B cell (primary cell): ENCODE measurements around the gene EIF3L. TPM values are rescaled to one million over a fixed set of nuclear protein-coding genes. Genes with fewer than 3 reads are reported as not detected.

Source experiments
- ATAC-seq: fragments of 200-7000 bp; cut with Tn5 transposase; one replicate; pipeline ENCODE4 v1.10.0; 2021; ENCODE audit warnings: low read depth, mild to moderate bottlenecking, moderate number of reproducible peaks, moderate library complexity
- CTCF ChIA-PET: fragments of 350-600 bp; sonication (Branson Sonifier 250); formaldehyde crosslinking; loops from one replicate; lab custom pipeline; 2021; ENCODE audit warnings: antibody characterized with exemption, inconsistent platforms; lab: Charles Lee
- POLR2A ChIA-PET: fragments of 350-600 bp; sonication (Branson Sonifier 250); formaldehyde crosslinking; loops from one replicate; lab custom pipeline; 2021; ENCODE audit warnings: antibody characterized with exemption; lab: Charles Lee
- DNase-seq: peaks from one replicate; pipeline ENCODE4 v3.0.0; 2013
- H2AFZ ChIP-seq: 2 replicates; pipeline ENCODE4 v1.6.1; 2012; ENCODE audit warnings: mild to moderate bottlenecking, low read depth, low read length; ENCODE audit not compliant: insufficient read depth, poor library complexity, severe bottlenecking
- H3K27ac ChIP-seq, 2 donors: 1 replicate in 1 of 2; 2 replicates in 1 of 2; pipeline ENCODE4 v1.5.1; 2012 to 2013; ENCODE audit warnings: low read length in 2 of 2, mild to moderate bottlenecking in 2 of 2, moderate library complexity in 1 of 2
- H3K27me3 ChIP-seq, 4 experiments: fragments of 200-600 bp in 1 of 4; sonication (generic) in 1 of 4; replicated peaks in 1 of 4; 1 replicate in 2 of 4; 2 replicates in 2 of 4; pipeline versions ENCODE4 v1.6.1 to v1.7.0; 2013 to 2016; ENCODE audit warnings: low read length in 3 of 4, mild to moderate bottlenecking in 2 of 4, mixed read lengths in 1 of 4, moderate library complexity in 1 of 4; ENCODE audit not compliant: insufficient read depth in 4 of 4, control insufficient read depth in 3 of 4; ENCODE audit errors: control extremely low read depth in 1 of 4
- H3K36me3 ChIP-seq, 2 experiments: replicated peaks in 1 of 2; 1 replicate in 1 of 2; 2 replicates in 1 of 2; pipeline versions ENCODE4 v1.6.1 to v1.7.1; 2013; ENCODE audit warnings: low read length in 1 of 2; ENCODE audit not compliant: insufficient read depth in 2 of 2, control insufficient read depth in 1 of 2; ENCODE audit errors: control extremely low read depth in 1 of 2, extremely low read depth in 1 of 2
- H3K4me1 ChIP-seq, 2 donors: fragments of 200-600 bp in 1 of 2; sonication (generic) in 1 of 2; 1 replicate in 1 of 2; 2 replicates in 1 of 2; pipeline versions ENCODE4 v1.5.1 to v1.6.1; 2013 to 2017; ENCODE audit warnings: low read length in 2 of 2; ENCODE audit not compliant: control insufficient read depth in 2 of 2, insufficient read depth in 2 of 2
- H3K4me2 ChIP-seq: replicated peaks from 2 replicates; pipeline ENCODE3; 2012; ENCODE audit warnings: mild to moderate bottlenecking, low read depth, low read length; ENCODE audit not compliant: poor library complexity, severe bottlenecking
- H3K4me3 ChIP-seq, 5 experiments: fragments of 200-600 bp in 1 of 5; sonication (generic) in 1 of 5; 1 replicate in 3 of 5; 2 replicates in 2 of 5; pipeline versions ENCODE4 v1.5.1 to v1.7.0; 2011 to 2016; ENCODE audit warnings: low read length in 4 of 5, mild to moderate bottlenecking in 4 of 5, low read depth in 2 of 5, control low read depth in 1 of 5, moderate library complexity in 1 of 5; ENCODE audit not compliant: insufficient read depth in 1 of 5; ENCODE audit errors: control extremely low read depth in 1 of 5, extremely low read depth in 1 of 5
- H3K79me2 ChIP-seq: fragments of 200-600 bp; sonication (generic); one replicate; pipeline ENCODE4 v1.6.0; 2016; ENCODE audit warnings: low read length; ENCODE audit not compliant: control insufficient read depth, insufficient read depth
- H3K9ac ChIP-seq: fragments of 200-600 bp; sonication (generic); 2 replicates; pipeline ENCODE4 v1.6.1; 2017; ENCODE audit warnings: mild to moderate bottlenecking, low read length, moderate library complexity
- H3K9me3 ChIP-seq, 3 donors: one replicate each; pipeline versions ENCODE4 v1.6.1 to v1.7.1; 2013; ENCODE audit warnings: low read length in 2 of 3; ENCODE audit not compliant: control insufficient read depth in 2 of 3, insufficient read depth in 1 of 3; ENCODE audit errors: control extremely low read depth in 1 of 3
- H4K20me1 ChIP-seq: 2 replicates; pipeline ENCODE4 v1.6.0; 2012; ENCODE audit warnings: mild to moderate bottlenecking, low read length; ENCODE audit not compliant: insufficient read depth, control insufficient read depth, poor library complexity, severe bottlenecking
- H3K27ac Mint-ChIP-seq: one replicate; pipeline ENCODE4 v1.8.0; 2021; ENCODE audit warnings: mixed read lengths
- H3K27me3 Mint-ChIP-seq: one replicate; pipeline ENCODE4 v1.8.0; 2021; ENCODE audit warnings: mixed read lengths
- H3K4me1 Mint-ChIP-seq: one replicate; pipeline ENCODE4 v1.8.0; 2021; ENCODE audit warnings: mixed read lengths
- H3K4me3 Mint-ChIP-seq: one replicate; pipeline ENCODE4 v1.8.0; 2021; ENCODE audit warnings: mixed read lengths
- H3K9me3 Mint-ChIP-seq: one replicate; pipeline ENCODE4 v1.8.0; 2022; ENCODE audit warnings: mixed read lengths; ENCODE audit not compliant: insufficient read depth
- EZH2 ChIP-seq: IDR thresholded peaks from 2 replicates; pipeline ENCODE4 v1.6.1; 2012; ENCODE audit warnings: borderline replicate concordance, low read depth, mild to moderate bottlenecking, moderate library complexity, low read length; ENCODE audit not compliant: insufficient read depth, poor library complexity, severe bottlenecking
- WGBS: methylation state at CpG from one replicate; pipeline ENCODE4 v1.1.5; 2013; ENCODE audit warnings: missing lambda C conversion rate; ENCODE audit not compliant: insufficient coverage; 5-methylcytosine and 5-hydroxymethylcytosine counted together
- intact Hi-C: fragments of 100-400 bp; cut with micrococcal nuclease; formaldehyde crosslinking; loops from one replicate; pipeline ENCODE4 v1.10.0; 2022
- polyA plus RNA-seq: library from polyadenylated mRNA; depleted of rRNA; stranded (reverse); fragments of >200 nt; gene quantifications from 2 replicates; pipeline ENCODE4 v1.2.3, GENCODE V29; 2012
- total RNA-seq, 2 donors: library from RNA; stranded (reverse); fragments of 120-200 nt in 1 of 2; gene quantifications; 1 replicate in 1 of 2; 2 replicates in 1 of 2; pipeline versions ENCODE4 v1.2.3 to v1.2.4, GENCODE V29; 2013 to 2022
- TF ChIP-seq, protein P1 (sequence below): fragments of 200-600 bp; IDR thresholded peaks from one replicate; pipeline ENCODE4 v1.8.0; 2022; ENCODE audit warnings: antibody characterized with exemption, mild to moderate bottlenecking

Gene EIF3L
- total and polyA plus RNA-seq, 2 donors (not counting 1 experiment from before 2014, with no cell fraction given): 430 to 560 TPM

DNA sequence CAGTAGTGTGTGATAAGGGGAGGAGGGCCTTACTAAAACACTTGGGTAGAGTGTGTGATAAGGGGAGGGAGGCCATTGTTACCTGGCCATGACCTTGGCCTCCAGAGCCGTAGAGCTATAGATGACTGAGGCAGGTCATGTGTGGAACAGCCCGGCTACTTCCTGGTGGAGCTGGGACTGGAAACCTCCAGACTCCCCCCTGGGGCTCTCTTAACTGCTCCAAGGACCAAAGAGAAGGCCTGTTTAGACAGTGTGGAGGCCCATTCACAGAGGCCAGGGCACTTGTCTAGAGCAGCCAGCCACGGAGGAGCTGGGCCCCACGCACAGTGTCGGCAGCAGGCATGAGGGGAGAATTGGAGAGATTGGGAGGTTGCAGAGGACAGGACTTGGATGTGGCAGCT is 44.4 kb downstream of the EIF3L start:
- Histone ChIP-seq H3K9ac (no peak overlapping the region), H3K27me3 (no peaks in the 10 kb centered on the region), H2AFZ (no peak overlapping the region), H3K4me2 (no peak overlapping the region), H3K27ac (no peak overlapping the region), H3K4me3 (no peak overlapping the region), H3K36me3 (peaks cover 2 to 19% of the 10 kb centered on the region in 2 experiments), H3K79me2 (no peaks in the 10 kb centered on the region), H3K9me3 (no peaks in the 10 kb centered on the region), H4K20me1 (no peaks in the 10 kb centered on the region), H3K4me1 (peaks cover 11 to 19% of the 10 kb centered on the region in 2 donors)
- no peak for DNase-seq
- H3K4me3 Mint-ChIP-seq: no peak overlapping the region
- CTCF ChIA-PET: interaction anchor here (1.8 kb wide), 1 partner anchor 30 kb away, joined by 8 read pairs; no protein-coding TSS in a partner anchor
- H3K9me3 Mint-ChIP-seq: no peaks in the 10 kb centered on the region
- intact Hi-C loops: no loop called here
- no peak for ATAC-seq
- POLR2A ChIA-PET: interaction anchor here (0.9 kb wide), 1 partner anchor 12 kb away, joined by 9 read pairs; no protein-coding TSS in a partner anchor
- no peaks in the 10 kb centered on the region for H3K27me3 Mint-ChIP-seq
- peaks cover 10% of the 10 kb centered on the region for H3K4me1 Mint-ChIP-seq
- WGBS: 85% methylated on average over 5 of the region's 5 CpGs
- TF ChIP-seq, protein P1, sequence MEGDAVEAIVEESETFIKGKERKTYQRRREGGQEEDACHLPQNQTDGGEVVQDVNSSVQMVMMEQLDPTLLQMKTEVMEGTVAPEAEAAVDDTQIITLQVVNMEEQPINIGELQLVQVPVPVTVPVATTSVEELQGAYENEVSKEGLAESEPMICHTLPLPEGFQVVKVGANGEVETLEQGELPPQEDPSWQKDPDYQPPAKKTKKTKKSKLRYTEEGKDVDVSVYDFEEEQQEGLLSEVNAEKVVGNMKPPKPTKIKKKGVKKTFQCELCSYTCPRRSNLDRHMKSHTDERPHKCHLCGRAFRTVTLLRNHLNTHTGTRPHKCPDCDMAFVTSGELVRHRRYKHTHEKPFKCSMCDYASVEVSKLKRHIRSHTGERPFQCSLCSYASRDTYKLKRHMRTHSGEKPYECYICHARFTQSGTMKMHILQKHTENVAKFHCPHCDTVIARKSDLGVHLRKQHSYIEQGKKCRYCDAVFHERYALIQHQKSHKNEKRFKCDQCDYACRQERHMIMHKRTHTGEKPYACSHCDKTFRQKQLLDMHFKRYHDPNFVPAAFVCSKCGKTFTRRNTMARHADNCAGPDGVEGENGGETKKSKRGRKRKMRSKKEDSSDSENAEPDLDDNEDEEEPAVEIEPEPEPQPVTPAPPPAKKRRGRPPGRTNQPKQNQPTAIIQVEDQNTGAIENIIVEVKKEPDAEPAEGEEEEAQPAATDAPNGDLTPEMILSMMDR: no peak
- no peak for TF ChIP-seq EZH2
- H3K27ac Mint-ChIP-seq: peak overlapping the region; percentile 18

DNA sequence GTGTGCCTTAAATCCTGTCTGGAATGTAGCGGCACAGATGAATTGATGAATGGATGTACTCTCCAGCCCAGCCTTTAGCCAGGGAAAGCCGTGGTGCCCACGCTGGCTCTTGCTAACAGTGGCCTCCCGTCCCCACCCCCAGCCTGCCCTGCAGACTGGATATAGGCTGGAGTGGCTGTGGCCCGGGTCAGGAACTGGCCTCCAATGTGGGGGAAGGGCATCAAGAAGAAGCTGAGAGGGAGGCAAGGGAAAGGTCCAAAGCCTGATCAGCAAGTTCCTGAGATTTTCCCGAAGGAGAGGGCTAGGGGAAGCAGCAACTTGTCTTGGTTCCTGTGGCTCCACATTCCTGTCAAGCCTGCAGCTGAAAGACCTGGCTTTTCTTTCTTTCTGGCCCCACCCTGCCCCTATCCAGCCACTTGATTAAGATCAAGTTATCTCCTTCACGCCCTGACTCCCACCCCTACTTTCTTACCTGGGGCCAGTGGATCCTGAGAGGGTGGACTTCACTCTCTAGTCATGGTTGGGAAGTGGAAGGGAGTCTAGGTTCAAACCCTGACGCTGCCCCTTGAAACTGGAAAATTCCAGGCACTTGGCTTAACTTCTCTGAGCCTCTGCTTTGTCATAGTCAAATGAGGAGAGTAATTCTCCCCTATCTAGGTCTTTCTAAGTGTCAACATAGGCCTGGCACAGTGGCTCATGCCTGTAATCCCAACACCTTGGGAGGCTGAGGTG is 45.9 kb downstream of the EIF3L start:
- Histone ChIP-seq H3K4me1 (peaks cover 11 to 19% of the 10 kb centered on the region in 2 donors), H3K9me3 (no peaks in the 10 kb centered on the region), H3K4me3 (no peak overlapping the region), H3K9ac (no peak overlapping the region), H3K79me2 (no peaks in the 10 kb centered on the region), H3K27me3 (no peaks in the 10 kb centered on the region), H2AFZ (no peak overlapping the region), H4K20me1 (no peaks in the 10 kb centered on the region), H3K36me3 (peaks cover 0 to 9% of the 10 kb centered on the region in 2 experiments), H3K4me2 (peak overlapping the region; percentile 10), H3K27ac (no peak overlapping the region)
- ChIA-PET POLR2A (no interaction called here), CTCF (interaction anchor here (0.6 kb wide), 1 partner anchor 30 kb away, joined by 3 read pairs; no protein-coding TSS in a partner anchor)
- WGBS: 89% methylated on average over 6 of the region's 8 CpGs
- peaks cover 10% of the 10 kb centered on the region for H3K4me1 Mint-ChIP-seq
- intact Hi-C loops: loop anchor here (5.0 kb wide), 1 partner anchor 37 kb away; no protein-coding TSS in a partner anchor
- no peak for DNase-seq
- ATAC-seq: no peak
- H3K27ac Mint-ChIP-seq: peak overlapping the region; percentile 32
- TF ChIP-seq, protein P1: no peak
- TF ChIP-seq EZH2: no peak
- no peaks in the 10 kb centered on the region for H3K27me3 Mint-ChIP-seq
- H3K4me3 Mint-ChIP-seq: no peak overlapping the region
- H3K9me3 Mint-ChIP-seq: no peaks in the 10 kb centered on the region
